HCT116 (cell line): ENCODE data around the gene PDIK1L. TPM values are rescaled to one million over a fixed set of nuclear protein-coding genes. Genes with fewer than 3 reads are reported as not detected.
A peak's percentile ranks its signal among the peaks of the same experiment; 100 is the strongest.

ENCODE experiments used
- ATAC-seq: fragments of 200-7000 bp; cut with Tn5 transposase; 2 replicates; pipeline ENCODE4 v1.9.1; 2020; ENCODE audit warnings: mild to moderate bottlenecking, moderate library complexity
- BruUV-seq: library from RNA; stranded (reverse); fragments of 400-500 nt; replicated peaks from 2 replicates; lab custom pipeline; 2021; lab: Mats Ljungman, UMichigan
- CTCF ChIA-PET: fragments of 300-600 bp; sonication (Branson Sonifier 250); formaldehyde crosslinking; loops from one replicate; lab custom pipeline; 2021; ENCODE audit warnings: antibody characterized with exemption; lab: Charles Lee
- POLR2A ChIA-PET: fragments of 300-600, 350-600 bp; sonication (Branson Sonifier 250); formaldehyde crosslinking; loops from one replicate; lab custom pipeline; 2021; ENCODE audit warnings: antibody characterized with exemption; lab: Charles Lee
- RAD21 ChIA-PET, 2 experiments: fragments of 300-600 bp; sonication (Branson Sonifier 250); formaldehyde crosslinking; loops; one replicate each; lab custom pipeline; 2023; ENCODE audit warnings: low total read pairs in 2 of 2; ENCODE audit not compliant: uncharacterized antibody in 2 of 2, unreplicated experiment in 2 of 2, low non-redundant PET in 1 of 2; lab: Charles Lee
- DNase-seq: peaks from one replicate; pipeline ENCODE4 v3.0.0-alpha.2; 2010; ENCODE audit warnings: low read depth, low spot score
- H2AFZ ChIP-seq: fragments of 200-600 bp; shearing (Covaris generic), sonication (generic); 2 replicates; pipeline ENCODE4 v1.6.1; 2017; ENCODE audit warnings: low read depth, mixed run types, mixed read lengths, antibody characterized with exemption, low read length; ENCODE audit not compliant: poor library complexity, severe bottlenecking
- H3K27ac ChIP-seq: 2 replicates; pipeline ENCODE4 v1.5.1; 2012; ENCODE audit warnings: low read depth, low read length
- H3K27me3 ChIP-seq: fragments of 200-600 bp; sonication (generic); 2 replicates; pipeline ENCODE4 v1.6.1; 2016; ENCODE audit warnings: mixed run types, low read length, mixed read lengths; ENCODE audit not compliant: insufficient read depth
- H3K36me3 ChIP-seq, 2 experiments: fragments of 200-500 bp in 1 of 2; fragments of 200-600 bp in 1 of 2; sonication (Bioruptor generic) in 1 of 2; sonication (generic) in 1 of 2; 2 replicates each; pipeline versions ENCODE4 v1.5.1 to v1.6.1; 2014 to 2016; ENCODE audit warnings: low read length in 2 of 2, inconsistent platforms in 1 of 2, mixed read lengths in 1 of 2, mixed run types in 1 of 2; ENCODE audit not compliant: insufficient read depth in 2 of 2, control insufficient read depth in 1 of 2
- H3K4me1 ChIP-seq, 2 experiments: fragments of 200-600 bp in 1 of 2; sonication (generic) in 1 of 2; 2 replicates each; pipeline versions ENCODE4 v1.5.1 to v1.6.1; 2012 to 2017; ENCODE audit warnings: low read length in 2 of 2, inconsistent platforms in 1 of 2, mild to moderate bottlenecking in 1 of 2, mixed read lengths in 1 of 2, mixed run types in 1 of 2, moderate library complexity in 1 of 2; ENCODE audit not compliant: insufficient read depth in 2 of 2, control insufficient read depth in 1 of 2
- H3K4me2 ChIP-seq: fragments of 200-600 bp; sonication (generic); 2 replicates; pipeline ENCODE4 v1.6.1; 2017; ENCODE audit warnings: mixed run types, low read length, mixed read lengths
- H3K4me3 ChIP-seq, 2 experiments: fragments of 200-600 bp in 1 of 2; sonication (generic) in 1 of 2; replicated peaks in 1 of 2; 2 replicates each; pipeline ENCODE4 v1.5.1; 2011 to 2016; ENCODE audit warnings: low read length in 2 of 2, control low read depth in 1 of 2, low read depth in 1 of 2, mild to moderate bottlenecking in 1 of 2, mixed read lengths in 1 of 2, mixed run types in 1 of 2
- H3K79me2 ChIP-seq: fragments of 200-600 bp; sonication (generic); 2 replicates; pipeline ENCODE4 v1.6.1; 2017; ENCODE audit warnings: mild to moderate bottlenecking, mixed run types, low read length, moderate library complexity, mixed read lengths; ENCODE audit not compliant: insufficient read depth
- H3K9ac ChIP-seq: fragments of 200-600 bp; sonication (generic); 2 replicates; pipeline ENCODE4 v1.6.1; 2016; ENCODE audit warnings: low read length, mixed read lengths
- H3K9me2 ChIP-seq: fragments of 200-600 bp; sonication (generic), shearing (Covaris generic); 2 replicates; pipeline ENCODE4 v1.6.1; 2017; ENCODE audit warnings: mixed run types, mild to moderate bottlenecking, moderate library complexity; ENCODE audit not compliant: insufficient read depth
- H3K9me3 ChIP-seq, 2 experiments: fragments of 200-500 bp in 1 of 2; fragments of 200-600 bp in 1 of 2; sonication (Bioruptor generic) in 1 of 2; sonication (generic) in 1 of 2; 2 replicates each; pipeline ENCODE4 v1.6.1; 2014 to 2017; ENCODE audit warnings: low read length in 2 of 2, mixed read lengths in 2 of 2, inconsistent platforms in 1 of 2, low read depth in 1 of 2, mild to moderate bottlenecking in 1 of 2, mixed run types in 1 of 2, moderate library complexity in 1 of 2; ENCODE audit not compliant: control insufficient read depth in 1 of 2, insufficient read depth in 1 of 2
- H4K20me1 ChIP-seq: fragments of 200-600 bp; sonication (generic), shearing (Covaris generic); 2 replicates; pipeline ENCODE4 v1.6.1; 2017; ENCODE audit warnings: mixed run types, mild to moderate bottlenecking, moderate library complexity; ENCODE audit not compliant: insufficient read depth
- CBX3 ChIP-seq: IDR thresholded peaks from 2 replicates; pipeline ENCODE4 v1.6.1; 2012; ENCODE audit warnings: low read depth
- CEBPB ChIP-seq: IDR thresholded peaks from 2 replicates; pipeline ENCODE4 v1.6.1; 2012; ENCODE audit warnings: low read depth
- EGR1 ChIP-seq: IDR thresholded peaks from 2 replicates; pipeline ENCODE4 v1.6.1; 2012; ENCODE audit warnings: low read depth
- ELF1 ChIP-seq: IDR thresholded peaks from 2 replicates; pipeline ENCODE4 v1.6.1; 2012; ENCODE audit warnings: low read depth, borderline replicate concordance
- EZH2 ChIP-seq: fragments of 200-600 bp; sonication (generic); IDR thresholded peaks from 2 replicates; pipeline ENCODE4 v1.6.1; 2017; ENCODE audit warnings: antibody characterized with exemption, mixed run types
- FOSL1 ChIP-seq: IDR thresholded peaks from 2 replicates; pipeline ENCODE4 v1.6.1; 2012; ENCODE audit warnings: low read depth
- JUND ChIP-seq: IDR thresholded peaks from 2 replicates; pipeline ENCODE4 v1.6.1; 2012
- MAX ChIP-seq: IDR thresholded peaks from 2 replicates; pipeline ENCODE4 v1.6.1; 2012
- POLR2A ChIP-seq: IDR thresholded peaks from 2 replicates; pipeline ENCODE4 v1.7.0; 2011; ENCODE audit warnings: borderline replicate concordance; ENCODE audit not compliant: insufficient read depth, insufficient read length; ENCODE audit errors: extremely low read depth
- POLR2AphosphoS5 ChIP-seq: IDR thresholded peaks from 2 replicates; pipeline ENCODE4 v1.6.1; 2011; ENCODE audit warnings: mild to moderate bottlenecking, low read depth, low read length, moderate library complexity
- REST ChIP-seq: IDR thresholded peaks from 2 replicates; pipeline ENCODE4 v1.6.1; 2012; ENCODE audit warnings: low read depth
- SIN3A ChIP-seq: IDR thresholded peaks from 2 replicates; pipeline ENCODE4 v1.6.1; 2012; ENCODE audit warnings: low read depth
- SP1 ChIP-seq: IDR thresholded peaks from 2 replicates; pipeline ENCODE4 v1.6.1; 2012; ENCODE audit warnings: low read depth
- SRF ChIP-seq: IDR thresholded peaks from 2 replicates; pipeline ENCODE4 v1.6.1; 2012; ENCODE audit warnings: low read depth
- TCF7L2 ChIP-seq: IDR thresholded peaks from 2 replicates; pipeline ENCODE4 v1.7.0; 2011; ENCODE audit warnings: borderline replicate concordance, inconsistent platforms; ENCODE audit not compliant: insufficient read depth, insufficient read length; ENCODE audit errors: extremely low read depth
- ZBTB33 ChIP-seq: IDR thresholded peaks from 2 replicates; pipeline ENCODE4 v1.6.1; 2011; ENCODE audit warnings: mild to moderate bottlenecking, low read length, moderate library complexity; ENCODE audit not compliant: insufficient replicate concordance; ENCODE audit errors: extremely low read depth
- ZFX ChIP-seq: fragments of 450-650 bp; IDR thresholded peaks from 2 replicates; pipeline ENCODE4 v1.6.1; 2017
- ZNF274 ChIP-seq: fragments of 200-500 bp; sonication (Bioruptor generic); IDR thresholded peaks from 2 replicates; pipeline ENCODE4 v1.6.1; 2014; ENCODE audit warnings: mild to moderate bottlenecking, low read depth, low read length, inconsistent platforms
- intact Hi-C: fragments of 100-400 bp; cut with micrococcal nuclease; formaldehyde crosslinking; loops from 2 replicates; pipeline ENCODE4 v1.10.0; 2022
- total RNA-seq: library from RNA; stranded (reverse); gene quantifications from one replicate; pipeline ENCODE4 v1.2.1, GENCODE V29; 2021; ENCODE audit not compliant: unreplicated experiment
- TF ChIP-seq, protein P1 (sequence below), 3 experiments: fragments of 200-600 bp in 1 of 3; sonication (generic) in 1 of 3; IDR thresholded peaks in 2 of 3; conservative IDR thresholded peaks in 1 of 3; 2 replicates each; pipeline ENCODE4 v1.5.1; 2012 to 2017; ENCODE audit warnings: low read depth in 2 of 3, low read length in 2 of 3, antibody characterized with exemption in 1 of 3, borderline replicate concordance in 1 of 3, control low read depth in 1 of 3, mild to moderate bottlenecking in 1 of 3, mixed read lengths in 1 of 3, mixed run types in 1 of 3, moderate library complexity in 1 of 3; ENCODE audit not compliant: insufficient read depth in 1 of 3
- TF ChIP-seq, protein P2 (sequence below): IDR thresholded peaks from 2 replicates; pipeline ENCODE4 v1.6.1; 2012

Gene PDIK1L
- total RNA-seq, 1 experiment from 2014 or later: 8.8 TPM

GRCh38 chr1:26130695-26131094, 19.1 kb downstream of the PDIK1L start:
- intact Hi-C loops: no loop called here
- H3K79me2 ChIP-seq: no peaks in the 10 kb centered on the region
- RAD21 ChIA-PET: interaction anchor here (0.8 to 1.0 kb wide), 2 partner anchors 26 to 286 kb away, joined by 3 to 4 read pairs; no protein-coding TSS in a partner anchor
- no peak overlapping the region for H3K27ac ChIP-seq
- no peak overlapping the region for H3K9ac ChIP-seq
- peaks cover 0 to 13% of the 10 kb centered on the region in 2 experiments; a peak in 2 of 4 replicates for H3K4me1 ChIP-seq
- H4K20me1 ChIP-seq: no peaks in the 10 kb centered on the region
- H3K36me3 ChIP-seq: no peaks in the 10 kb centered on the region
- no peaks in the 10 kb centered on the region for H3K27me3 ChIP-seq
- ATAC-seq: no peak
- no peak overlapping the region for H3K4me2 ChIP-seq
- H3K9me2 ChIP-seq: 0 out of 2 replicates have a peak, but pooled peaks cover 3% of the 10 kb centered on the region
- H2AFZ ChIP-seq: peak overlapping the region; percentile 68
- CTCF ChIA-PET: no interaction called here
- no peak for TF ChIP-seq TCF7L2
- no peak for TF ChIP-seq EGR1
- no peak for TF ChIP-seq ELF1
- no peak for TF ChIP-seq EZH2
- TF ChIP-seq CEBPB: no peak
- TF ChIP-seq, protein P1, sequence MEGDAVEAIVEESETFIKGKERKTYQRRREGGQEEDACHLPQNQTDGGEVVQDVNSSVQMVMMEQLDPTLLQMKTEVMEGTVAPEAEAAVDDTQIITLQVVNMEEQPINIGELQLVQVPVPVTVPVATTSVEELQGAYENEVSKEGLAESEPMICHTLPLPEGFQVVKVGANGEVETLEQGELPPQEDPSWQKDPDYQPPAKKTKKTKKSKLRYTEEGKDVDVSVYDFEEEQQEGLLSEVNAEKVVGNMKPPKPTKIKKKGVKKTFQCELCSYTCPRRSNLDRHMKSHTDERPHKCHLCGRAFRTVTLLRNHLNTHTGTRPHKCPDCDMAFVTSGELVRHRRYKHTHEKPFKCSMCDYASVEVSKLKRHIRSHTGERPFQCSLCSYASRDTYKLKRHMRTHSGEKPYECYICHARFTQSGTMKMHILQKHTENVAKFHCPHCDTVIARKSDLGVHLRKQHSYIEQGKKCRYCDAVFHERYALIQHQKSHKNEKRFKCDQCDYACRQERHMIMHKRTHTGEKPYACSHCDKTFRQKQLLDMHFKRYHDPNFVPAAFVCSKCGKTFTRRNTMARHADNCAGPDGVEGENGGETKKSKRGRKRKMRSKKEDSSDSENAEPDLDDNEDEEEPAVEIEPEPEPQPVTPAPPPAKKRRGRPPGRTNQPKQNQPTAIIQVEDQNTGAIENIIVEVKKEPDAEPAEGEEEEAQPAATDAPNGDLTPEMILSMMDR (IDR thresholded peaks at IDR 0.05 in 2 of 3, conservative IDR thresholded peaks at IDR 0.05 in 1 of 3; ENCODE audit: borderline replicate concordance in 1 of 3, insufficient read depth in 1 of 3, low read depth in 2 of 3, low read length in 2 of 3): no peak
- TF ChIP-seq MAX: no peak
- no peak for TF ChIP-seq JUND
- no peak for TF ChIP-seq POLR2AphosphoS5
- no peak for TF ChIP-seq FOSL1
- no peak for TF ChIP-seq ZNF274
- no peak for TF ChIP-seq SP1
- TF ChIP-seq REST: no peak
- TF ChIP-seq, protein P2, sequence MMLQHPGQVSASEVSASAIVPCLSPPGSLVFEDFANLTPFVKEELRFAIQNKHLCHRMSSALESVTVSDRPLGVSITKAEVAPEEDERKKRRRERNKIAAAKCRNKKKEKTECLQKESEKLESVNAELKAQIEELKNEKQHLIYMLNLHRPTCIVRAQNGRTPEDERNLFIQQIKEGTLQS: no peak
- no peak for TF ChIP-seq SIN3A
- TF ChIP-seq ZBTB33: no peak
- TF ChIP-seq CBX3: no peak
- TF ChIP-seq SRF: no peak
- no peak for TF ChIP-seq ZFX
- TF ChIP-seq POLR2A: no peak
- TF ChIP-seq, all 23 proteins: peak for 0
- DNase-seq: no peak
- BruUV-seq: no TSS peak
- POLR2A ChIA-PET: no interaction called here
- Histone ChIP-seq H3K4me3 (no peak overlapping the region), H3K9me3 (no peaks in the 10 kb centered on the region)
